ENCODE data around the gene FAM180A. TPM values are rescaled to one million over a fixed set of nuclear protein-coding genes. Genes with fewer than 3 reads are reported as not detected.
"Not testable (repeated sequence)": the region's sequence is repeated elsewhere in the genome, so short reads cannot be mapped to it uniquely, and the experiment has no call there.

The FAM180A gene
- polyA plus RNA-seq, 1 of the 3 experiments (the other 2 are of a cell fraction) = 0.08 TPM

DNA sequence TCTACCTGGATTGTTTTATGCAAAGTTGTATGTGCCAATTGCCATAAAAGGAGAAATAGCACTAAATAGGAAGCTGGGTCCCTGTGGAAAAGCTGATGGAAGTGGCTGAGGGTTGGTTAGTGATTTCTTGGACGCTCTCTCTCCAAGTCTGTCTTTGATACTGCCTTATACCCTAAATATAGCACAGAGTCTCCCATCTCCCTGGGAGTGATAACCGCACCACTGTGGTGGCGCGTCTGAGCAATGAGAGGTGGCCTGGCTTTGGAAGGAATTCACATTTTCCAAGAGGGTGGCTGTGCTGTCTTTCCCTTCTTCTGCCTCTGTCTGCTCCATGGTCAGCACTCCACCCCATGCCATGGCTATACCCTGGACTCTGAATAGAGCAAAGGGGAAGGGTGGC, 55.1 kb downstream of the FAM180A start:
- POLR2A ChIA-PET = no interaction called here
- 95% methylated on average over 4 of the region's 4 CpGs for WGBS (ENCODE audit: low lambda C conversion rate)

DNA sequence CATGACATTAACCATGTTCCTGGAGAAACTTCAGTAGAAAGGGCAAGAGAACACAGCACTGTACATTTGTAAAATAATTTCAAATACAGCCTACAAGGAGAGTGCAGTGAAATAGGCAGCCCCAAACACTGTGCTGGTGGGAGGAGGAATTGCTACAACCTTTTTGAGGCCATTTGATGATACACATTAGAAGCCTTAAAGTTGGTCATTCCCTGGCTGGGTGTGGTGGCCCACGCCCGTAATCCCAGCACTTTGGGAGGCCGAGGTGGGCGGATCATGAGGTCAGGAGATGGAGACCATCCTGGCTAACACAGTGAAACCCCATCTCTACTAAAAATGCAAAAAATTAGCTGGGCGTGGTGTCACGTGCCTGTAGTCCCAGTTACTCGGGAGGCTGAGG, 56.0 kb downstream of the FAM180A start:
- Histone ChIP-seq H3K4me1 (ENCODE audit: control insufficient read depth in 1 of 2, insufficient read depth in 2 of 2, low read depth in 1 of 2, low read length in 1 of 2) (peaks cover 0 to 16% of the 10 kb centered on the region in 2 experiments; a peak in 2 of 4 replicates), H3K79me2 (ENCODE audit: insufficient read depth) (peaks cover 28% of the 10 kb centered on the region), H3K9ac (0 out of 2 replicates have a peak overlapping the region, but pooled peaks have one; percentile 26), H3K27ac (ENCODE audit: low read depth in 2 of 2, low read length in 1 of 2) (peak overlapping the region in 1 of 2 experiments; percentile 41; a peak in 2 of 4 replicates), H3K36me3 (replicated peaks in 1 of 2; ENCODE audit: control insufficient read depth in 1 of 2, insufficient read depth in 2 of 2, low read length in 1 of 2) (peaks cover 46 to 49% of the 10 kb centered on the region in 2 experiments)
- H3K4me2 ChIP-seq; H2AFZ ChIP-seq (ENCODE audit: low read depth); H3F3A ChIP-seq (replicated peaks; ENCODE audit: insufficient read depth); H3K4me3 ChIP-seq (ENCODE audit: low read depth in 2 of 2, low read length in 1 of 2); H4K20me1 ChIP-seq (ENCODE audit: insufficient read depth); DNase-seq; H3K9me2 ChIP-seq; H3K9me3 ChIP-seq; H3K27me3 ChIP-seq (ENCODE audit: insufficient read depth); POLR2A ChIA-PET: not testable (repeated sequence)
- 96% methylated on average over 7 of the region's 7 CpGs for WGBS (ENCODE audit: low lambda C conversion rate)
- CTCF ChIA-PET = interaction anchor here (1.0 to 3.1 kb wide), 5 partner anchors 10 to 19 kb away, joined by 3 to 14 read pairs (median 6); no protein-coding TSS in a partner anchor

More for the DNA sequence above, 55.1 kb downstream of the FAM180A start:
- Histone ChIP-seq H3K27me3 (ENCODE audit: insufficient read depth) (no peaks in the 10 kb centered on the region), H3K4me1 (ENCODE audit: control insufficient read depth in 1 of 2, insufficient read depth in 2 of 2, low read depth in 1 of 2, low read length in 1 of 2) (peaks cover 0 to 16% of the 10 kb centered on the region in 2 experiments; a peak in 2 of 4 replicates), H2AFZ (ENCODE audit: low read depth) (no peak overlapping the region), H4K20me1 (ENCODE audit: insufficient read depth) (no peaks in the 10 kb centered on the region), H3K79me2 (ENCODE audit: insufficient read depth) (peaks cover 18% of the 10 kb centered on the region), H3K9me3 (no peaks in the 10 kb centered on the region), H3K9ac (no peak overlapping the region), H3F3A (replicated peaks; ENCODE audit: insufficient read depth) (peaks cover 6% of the 10 kb centered on the region), H3K36me3 (replicated peaks in 1 of 2; ENCODE audit: control insufficient read depth in 1 of 2, insufficient read depth in 2 of 2, low read length in 1 of 2) (peaks cover 39 to 49% of the 10 kb centered on the region in 2 experiments), H3K4me2 (no peak overlapping the region), H3K27ac (ENCODE audit: low read depth in 2 of 2, low read length in 1 of 2) (no peak overlapping the region), H3K9me2 (no peaks in the 10 kb centered on the region), H3K4me3 (ENCODE audit: low read depth in 2 of 2, low read length in 1 of 2) (no peak overlapping the region)
- CTCF ChIA-PET = interaction anchor here (1.3 to 3.1 kb wide), 3 partner anchors 11 to 20 kb away, joined by 3 to 14 read pairs (median 5); no protein-coding TSS in a partner anchor
- TF ChIP-seq, protein P1, sequence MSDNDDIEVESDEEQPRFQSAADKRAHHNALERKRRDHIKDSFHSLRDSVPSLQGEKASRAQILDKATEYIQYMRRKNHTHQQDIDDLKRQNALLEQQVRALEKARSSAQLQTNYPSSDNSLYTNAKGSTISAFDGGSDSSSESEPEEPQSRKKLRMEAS (IDR thresholded peaks at IDR 0.05; ENCODE audit: low read depth) = no peak
- TF ChIP-seq TEAD4 (IDR thresholded peaks at IDR 0.05; ENCODE audit: borderline replicate concordance, insufficient read depth) (no peak), MEF2A (IDR thresholded peaks at IDR 0.05; ENCODE audit: borderline replicate concordance, low read depth) (no peak), TCF12 (IDR thresholded peaks at IDR 0.05) (no peak), JUND (IDR thresholded peaks at IDR 0.05) (no peak), FOSL2 (IDR thresholded peaks at IDR 0.05; ENCODE audit: borderline replicate concordance, low read depth) (no peak), CHD2 (IDR thresholded peaks at IDR 0.05; ENCODE audit: low read length, partially characterized antibody) (no peak), FOXM1 (IDR thresholded peaks at IDR 0.05; ENCODE audit: low read depth) (no peak)
- TF ChIP-seq, protein P2, sequence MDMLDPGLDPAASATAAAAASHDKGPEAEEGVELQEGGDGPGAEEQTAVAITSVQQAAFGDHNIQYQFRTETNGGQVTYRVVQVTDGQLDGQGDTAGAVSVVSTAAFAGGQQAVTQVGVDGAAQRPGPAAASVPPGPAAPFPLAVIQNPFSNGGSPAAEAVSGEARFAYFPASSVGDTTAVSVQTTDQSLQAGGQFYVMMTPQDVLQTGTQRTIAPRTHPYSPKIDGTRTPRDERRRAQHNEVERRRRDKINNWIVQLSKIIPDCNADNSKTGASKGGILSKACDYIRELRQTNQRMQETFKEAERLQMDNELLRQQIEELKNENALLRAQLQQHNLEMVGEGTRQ (IDR thresholded peaks at IDR 0.05; ENCODE audit: borderline replicate concordance, low read depth, low read length) = no peak
- TF ChIP-seq, protein P3, sequence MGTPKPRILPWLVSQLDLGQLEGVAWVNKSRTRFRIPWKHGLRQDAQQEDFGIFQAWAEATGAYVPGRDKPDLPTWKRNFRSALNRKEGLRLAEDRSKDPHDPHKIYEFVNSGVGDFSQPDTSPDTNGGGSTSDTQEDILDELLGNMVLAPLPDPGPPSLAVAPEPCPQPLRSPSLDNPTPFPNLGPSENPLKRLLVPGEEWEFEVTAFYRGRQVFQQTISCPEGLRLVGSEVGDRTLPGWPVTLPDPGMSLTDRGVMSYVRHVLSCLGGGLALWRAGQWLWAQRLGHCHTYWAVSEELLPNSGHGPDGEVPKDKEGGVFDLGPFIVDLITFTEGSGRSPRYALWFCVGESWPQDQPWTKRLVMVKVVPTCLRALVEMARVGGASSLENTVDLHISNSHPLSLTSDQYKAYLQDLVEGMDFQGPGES (IDR thresholded peaks at IDR 0.05; ENCODE audit: low read depth, low read length) = no peak
- TF ChIP-seq, protein P4, sequence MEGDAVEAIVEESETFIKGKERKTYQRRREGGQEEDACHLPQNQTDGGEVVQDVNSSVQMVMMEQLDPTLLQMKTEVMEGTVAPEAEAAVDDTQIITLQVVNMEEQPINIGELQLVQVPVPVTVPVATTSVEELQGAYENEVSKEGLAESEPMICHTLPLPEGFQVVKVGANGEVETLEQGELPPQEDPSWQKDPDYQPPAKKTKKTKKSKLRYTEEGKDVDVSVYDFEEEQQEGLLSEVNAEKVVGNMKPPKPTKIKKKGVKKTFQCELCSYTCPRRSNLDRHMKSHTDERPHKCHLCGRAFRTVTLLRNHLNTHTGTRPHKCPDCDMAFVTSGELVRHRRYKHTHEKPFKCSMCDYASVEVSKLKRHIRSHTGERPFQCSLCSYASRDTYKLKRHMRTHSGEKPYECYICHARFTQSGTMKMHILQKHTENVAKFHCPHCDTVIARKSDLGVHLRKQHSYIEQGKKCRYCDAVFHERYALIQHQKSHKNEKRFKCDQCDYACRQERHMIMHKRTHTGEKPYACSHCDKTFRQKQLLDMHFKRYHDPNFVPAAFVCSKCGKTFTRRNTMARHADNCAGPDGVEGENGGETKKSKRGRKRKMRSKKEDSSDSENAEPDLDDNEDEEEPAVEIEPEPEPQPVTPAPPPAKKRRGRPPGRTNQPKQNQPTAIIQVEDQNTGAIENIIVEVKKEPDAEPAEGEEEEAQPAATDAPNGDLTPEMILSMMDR (IDR thresholded peaks at IDR 0.05) = no peak
- no peak for DNase-seq
